Activated T-cell treated with anti-CD3 and anti-CD28 coated beads, Interleukin-2, amount 50 U/mL, for 1 hour (primary cell): Measurements from ENCODE around the gene DDHD1.

Source experiments
- DNase-seq: peaks from one replicate; pipeline ENCODE4 v3.0.0-alpha.2; 2020

The DDHD1 gene

GRCh38 chr14:53027562-53027961 lies 125.6 kb downstream of the DDHD1 start:
- DNase-seq, result no peak

- no peak for DNase-seq
Measured at GRCh38 chr14:53027041-53027440, 126.1 kb downstream of the DDHD1 start.

GRCh38 chr14:53023325-53023724 lies 129.8 kb downstream of the DDHD1 start:
- DNase-seq, result no peak

- no peak for DNase-seq
Measured at GRCh38 chr14:53022593-53022992, 130.5 kb downstream of the DDHD1 start.

- no peak for DNase-seq
Measured at GRCh38 chr14:53020193-53020932, 132.8 kb downstream of the DDHD1 start.

- no peak for DNase-seq
Measured at GRCh38 chr14:53019406-53019805, 133.7 kb downstream of the DDHD1 start.

GRCh38 chr14:53017837-53018236 lies 135.3 kb downstream of the DDHD1 start:
- DNase-seq, result no peak

GRCh38 chr14:53016919-53017318 lies 136.2 kb downstream of the DDHD1 start:
- no peak for DNase-seq

GRCh38 chr14:53016491-53016890 lies 136.6 kb downstream of the DDHD1 start:
- no peak for DNase-seq

GRCh38 chr14:53011053-53011462 lies 142.1 kb downstream of the DDHD1 start:
- no peak for DNase-seq

GRCh38 chr14:53010193-53011040 lies 142.7 kb downstream of the DDHD1 start:
- no peak for DNase-seq

GRCh38 chr14:53006931-53007562 lies 146.1 kb downstream of the DDHD1 start:
- no peak for DNase-seq

GRCh38 chr14:53004976-53005375 lies 148.1 kb downstream of the DDHD1 start:
- DNase-seq, result no peak

- DNase-seq, result no peak
Measured at GRCh38 chr14:53003776-53004175, 149.3 kb downstream of the DDHD1 start.

- no peak for DNase-seq
Measured at GRCh38 chr14:53002576-53002975, 150.5 kb downstream of the DDHD1 start.

GRCh38 chr14:53001787-53002378 lies 151.2 kb downstream of the DDHD1 start:
- DNase-seq, result no peak

- DNase-seq, result no peak
Measured at GRCh38 chr14:52998376-52999015, 154.6 kb downstream of the DDHD1 start.

- DNase-seq, result no peak
Measured at GRCh38 chr14:52996493-52996892, 156.6 kb downstream of the DDHD1 start.

GRCh38 chr14:52995998-52996397 lies 157.1 kb downstream of the DDHD1 start:
- no peak for DNase-seq

GRCh38 chr14:52992236-52992870 lies 160.8 kb downstream of the DDHD1 start:
- DNase-seq, result no peak

- no peak for DNase-seq
Measured at GRCh38 chr14:52988139-52988538, 165.0 kb downstream of the DDHD1 start.

GRCh38 chr14:52987514-52987913 lies 165.6 kb downstream of the DDHD1 start:
- no peak for DNase-seq
